ENCODE data around the gene SMAD7.

- TF ChIP-seq EP300 (IDR thresholded peaks at IDR 0.05) (no peak), POLR2A (IDR thresholded peaks at IDR 0.05) (no peak)
Observed at GRCh38 chr18:48982266-48982665, 31.5 kb upstream of the SMAD7 start.
